GM12878 (cell line): Measurements from ENCODE around the gene GNAQ. TPM values are rescaled to one million over a fixed set of nuclear protein-coding genes. Genes with fewer than 3 reads are reported as not detected.

ENCODE experiments used
- ATAC-seq: fragments of 200-7000 bp; cut with Tn5 transposase; 3 replicates; pipeline ENCODE4 v1.9.1; 2020; ENCODE audit warnings: mild to moderate bottlenecking, moderate library complexity
- BruUV-seq: library from RNA; stranded (reverse); fragments of 400-500 nt; replicated peaks from 2 replicates; lab custom pipeline; 2021; lab: Mats Ljungman, UMichigan
- CTCF ChIA-PET: fragments of 300-600 bp; sonication (Branson Sonifier 250); formaldehyde crosslinking; extraction: SDS; loops from one replicate; lab custom pipeline; 2021; ENCODE audit warnings: inconsistent platforms; lab: Yijun Ruan, JAX
- POLR2A ChIA-PET: fragments of 350-600 bp; formaldehyde crosslinking; extraction: SDS; loops from one replicate; lab custom pipeline; 2021; ENCODE audit warnings: inconsistent platforms; lab: Charles Lee
- RAD21 ChIA-PET: fragments of 300-600 bp; sonication (Branson Sonifier 250); formaldehyde crosslinking; loops from one replicate; lab custom pipeline; 2023; ENCODE audit warnings: antibody characterized with exemption; ENCODE audit not compliant: unreplicated experiment; lab: Charles Lee
- SMC1A ChIA-PET: fragments of 300-600 bp; sonication (Branson Sonifier 250); formaldehyde crosslinking; loops from one replicate; lab custom pipeline; 2023; ENCODE audit not compliant: unreplicated experiment, uncharacterized antibody; lab: Charles Lee
- DNase-seq: peaks from one replicate; pipeline ENCODE4 v3.0.0-alpha.2; 2011; ENCODE audit warnings: low read depth, low spot score
- FAIRE-seq: peaks from 3 replicates; lab custom pipeline; 2011; peaks lifted over from hg19 to GRCh38; lab: Jason Lieb, UNC
- H2AFZ ChIP-seq: 2 replicates; pipeline ENCODE4 v1.6.0; 2011; ENCODE audit warnings: low read depth, low read length, control low read depth; ENCODE audit not compliant: control insufficient read depth
- H3K27ac ChIP-seq: 2 replicates; pipeline ENCODE4 v1.5.1; 2011; ENCODE audit warnings: control low read depth; ENCODE audit not compliant: control insufficient read depth, insufficient read depth
- H3K27me3 ChIP-seq, 2 experiments: replicated peaks in 1 of 2; 2 replicates each; pipeline versions ENCODE4 v1.6.0 to v1.6.1; 2011; ENCODE audit warnings: low read length in 1 of 2; ENCODE audit not compliant: control insufficient read depth in 2 of 2, insufficient read depth in 2 of 2
- H3K36me3 ChIP-seq, 2 experiments: 2 replicates each; pipeline ENCODE4 v1.5.1; 2011; ENCODE audit warnings: low read length in 1 of 2; ENCODE audit not compliant: control insufficient read depth in 2 of 2, insufficient read depth in 2 of 2
- H3K4me1 ChIP-seq: 2 replicates; pipeline ENCODE4 v1.6.1; 2011; ENCODE audit warnings: mild to moderate bottlenecking, low read length, moderate library complexity, mixed read lengths; ENCODE audit not compliant: control insufficient read depth, insufficient read depth
- H3K4me2 ChIP-seq: 2 replicates; pipeline ENCODE4 v1.6.0; 2011; ENCODE audit warnings: control low read depth; ENCODE audit not compliant: control insufficient read depth, insufficient read depth
- H3K4me3 ChIP-seq: fragments of 200-600 bp; sonication (generic); 2 replicates; pipeline ENCODE4 v1.5.1; 2016
- H3K79me2 ChIP-seq: 2 replicates; pipeline ENCODE4 v1.6.0; 2011; ENCODE audit warnings: low read length; ENCODE audit not compliant: control insufficient read depth, insufficient read depth
- H3K9ac ChIP-seq: 2 replicates; pipeline ENCODE4 v1.8.0; 2011; ENCODE audit warnings: low read length, control low read depth, mixed read lengths; ENCODE audit not compliant: control insufficient read depth, insufficient read depth
- H3K9me3 ChIP-seq: replicated peaks from 3 replicates; pipeline ENCODE4 v1.5.1; 2011; ENCODE audit warnings: mild to moderate bottlenecking, low read length; ENCODE audit not compliant: control insufficient read depth, insufficient read depth
- H4K20me1 ChIP-seq: 2 replicates; pipeline ENCODE4 v1.6.0; 2011; ENCODE audit not compliant: control insufficient read depth, insufficient read depth
- ATF3 ChIP-seq: IDR thresholded peaks from 2 replicates; pipeline ENCODE4 v1.6.1; 2011; ENCODE audit warnings: low read depth, mild to moderate bottlenecking, low read length, moderate library complexity, borderline replicate concordance; ENCODE audit errors: extremely low read depth
- CHD2 ChIP-seq: IDR thresholded peaks from 2 replicates; pipeline ENCODE4 v1.6.1; 2011; ENCODE audit warnings: low read depth, low read length, improper control_type of control experiment, borderline replicate concordance
- HCFC1 ChIP-seq: fragments of 150-350 bp; IDR thresholded peaks from 2 replicates; pipeline ENCODE4 v1.6.1; 2014; ENCODE audit warnings: low read length
- HSF1 ChIP-seq: fragments of 150-350 bp; IDR thresholded peaks from 2 replicates; pipeline ENCODE4 v1.6.1; 2014; ENCODE audit warnings: mild to moderate bottlenecking, low read depth, low read length
- LARP7 ChIP-seq: fragments of 450-650 bp; IDR thresholded peaks from 2 replicates; pipeline ENCODE4 v1.6.1; 2017; ENCODE audit warnings: mild to moderate bottlenecking
- MTA2 ChIP-seq: fragments of 450-650 bp; IDR thresholded peaks from 2 replicates; pipeline ENCODE4 v1.6.1; 2016; ENCODE audit warnings: low read depth, mild to moderate bottlenecking, moderate library complexity
- NFXL1 ChIP-seq: fragments of 450-650 bp; IDR thresholded peaks from 2 replicates; pipeline ENCODE4 v1.6.1; 2017; ENCODE audit warnings: antibody characterized with exemption, mild to moderate bottlenecking, borderline replicate concordance
- NRF1 ChIP-seq: conservative IDR thresholded peaks from 2 replicates; pipeline ENCODE4 v1.6.1; 2011; ENCODE audit warnings: mild to moderate bottlenecking, low read depth, low read length, improper control_type of control experiment
- RFX5 ChIP-seq: IDR thresholded peaks from 2 replicates; pipeline ENCODE4 v1.6.1; 2011; ENCODE audit warnings: low read depth, low read length, improper control_type of control experiment
- SIX5 ChIP-seq: IDR thresholded peaks from 2 replicates; pipeline ENCODE4 v1.6.1; 2011; ENCODE audit warnings: mild to moderate bottlenecking, low read depth, low read length, moderate library complexity; ENCODE audit not compliant: severe bottlenecking
- SMAD1 ChIP-seq: fragments of 450-650 bp; IDR thresholded peaks from 2 replicates; pipeline ENCODE4 v1.6.1; 2018; ENCODE audit warnings: mild to moderate bottlenecking, low read depth; ENCODE audit not compliant: partially characterized antibody
- SMAD5 ChIP-seq: IDR thresholded peaks from 2 replicates; pipeline ENCODE4 v1.6.1; 2016; ENCODE audit warnings: antibody characterized with exemption, low read depth
- SMARCA5 ChIP-seq: fragments of 450-650 bp; IDR thresholded peaks from 2 replicates; pipeline ENCODE4 v1.6.1; 2017; ENCODE audit warnings: mild to moderate bottlenecking
- SREBF2 ChIP-seq: IDR thresholded peaks from 2 replicates; pipeline ENCODE4 v1.6.1; 2012; ENCODE audit warnings: mild to moderate bottlenecking, low read length
- SUPT20H ChIP-seq: IDR thresholded peaks from 2 replicates; pipeline ENCODE4 v1.6.1; 2011; ENCODE audit warnings: low read depth, mild to moderate bottlenecking, low read length, moderate library complexity, borderline replicate concordance; ENCODE audit not compliant: control insufficient read depth
- YBX1 ChIP-seq: fragments of 450-650 bp; IDR thresholded peaks from 2 replicates; pipeline ENCODE4 v1.6.1; 2016; ENCODE audit warnings: antibody characterized with exemption
- ZNF592 ChIP-seq: fragments of 450-650 bp; IDR thresholded peaks from 2 replicates; pipeline ENCODE4 v1.6.1; 2017; ENCODE audit warnings: mild to moderate bottlenecking, moderate library complexity
- ZZZ3 ChIP-seq: IDR thresholded peaks from 2 replicates; pipeline ENCODE4 v1.6.1; 2011; ENCODE audit warnings: low read depth; ENCODE audit not compliant: control insufficient read depth, insufficient read length
- WGBS: methylation state at CpG from one replicate; pipeline ENCODE4 v1.1.6; 2016; ENCODE audit warnings: low lambda C conversion rate; ENCODE audit not compliant: insufficient replicate concordance, insufficient coverage; ENCODE audit errors: missing lambda C conversion rate; 5-methylcytosine and 5-hydroxymethylcytosine counted together
- in situ Hi-C: fragments of 300-500 bp; cut with MboI; formaldehyde crosslinking; loops from 9 replicates; pipeline ENCODE4 v1.14.3; 2018; ENCODE audit warnings: mixed read lengths
- intact Hi-C: fragments of 100-400 bp; cut with micrococcal nuclease; formaldehyde crosslinking; loops from one replicate; pipeline ENCODE4 v1.14.2; 2022; ENCODE audit not compliant: unreplicated experiment
- polyA plus RNA-seq, 11 experiments: library from polyadenylated mRNA; depleted of rRNA in 4 of 11; unstranded in 6 of 11; stranded (reverse) in 5 of 11; fragments of >200 nt; fragmentation: Nextera tagmentation in 4 of 11; fragmentation: Illumina TruSeq in 1 of 11; extraction: Ambion mirVana in 4 of 11; extraction: Trizol in 1 of 11; gene quantifications; 1 replicate in 1 of 11; 2 replicates in 10 of 11; pipeline versions ENCODE4 v1.2.1 to v1.2.3, GENCODE V29; 2011 to 2016; ENCODE audit warnings: inconsistent platforms in 2 of 11, missing spikeins in 2 of 11, low read depth in 1 of 11
- total RNA-seq, 4 experiments: library from RNA; depleted of rRNA in 3 of 4; stranded (reverse); fragments of >200 nt in 3 of 4; fragmentation: Illumina TruSeq in 1 of 4; extraction: Trizol in 1 of 4; gene quantifications; 2 replicates each; pipeline versions ENCODE4 v1.2.1 to v1.2.3, GENCODE V29; 2013 to 2021

The GNAQ gene
- total and polyA plus RNA-seq, 10 of the 15 experiments (the other 5 are each of a cell fraction or from before 2014, with no cell fraction given) = 0.15 to 47.2 (median 0.49) TPM

- peak; percentile 90 for TF ChIP-seq MTA2
- TF ChIP-seq SMARCA5 = no peak
- no peak for TF ChIP-seq ZZZ3
- TF ChIP-seq, all 136 proteins: peak for 14
These were observed 299.7 kb downstream of the GNAQ start (continued) for GRCh38 chr9:77731930-77732329.

GRCh38 chr9:77731008-77731698 is 300.5 kb downstream of the GNAQ start:
- TF ChIP-seq SMAD5 = no peak
- no peak for TF ChIP-seq YBX1
- TF ChIP-seq SUPT20H = no peak
- no peak for TF ChIP-seq NFXL1
- TF ChIP-seq SIX5 = no peak
- no peak for TF ChIP-seq LARP7
- no peak for TF ChIP-seq SMAD1
- TF ChIP-seq SREBF2 = no peak
- TF ChIP-seq ATF3 = no peak
- no peak for TF ChIP-seq HCFC1
- TF ChIP-seq CHD2 = no peak
- TF ChIP-seq HSF1 = no peak
- no peak for TF ChIP-seq RFX5
- no peak for TF ChIP-seq ZNF592
- TF ChIP-seq NRF1 = no peak
- TF ChIP-seq, all 136 proteins: peak for 0
- BruUV-seq = no TSS peak
- Histone ChIP-seq H3K9ac (no peak overlapping the region), H4K20me1 (no peaks in the 10 kb centered on the region), H2AFZ (no peak overlapping the region), H3K4me2 (no peak overlapping the region), H3K27me3 (no peaks in the 10 kb centered on the region), H3K79me2 (no peaks in the 10 kb centered on the region), H3K4me1 (no peaks in the 10 kb centered on the region; the same call in 1 of the 2 replicates), H3K9me3 (no peaks in the 10 kb centered on the region; the same call in 2 of the 3 replicates), H3K4me3 (no peak overlapping the region), H3K27ac (no peak overlapping the region), H3K36me3 (no peaks in the 10 kb centered on the region)
- in situ Hi-C loops = no loop called here
- ATAC-seq (peak; percentile 57), FAIRE-seq (no peak), DNase-seq (no peak)
- ChIA-PET SMC1A (interaction anchor here (1.0 to 1.7 kb wide), 3 partner anchors 8 to 110 kb away, joined by 3 to 4 read pairs (median 3); no protein-coding TSS in a partner anchor), POLR2A (interaction anchor here (1.8 kb wide), 1 partner anchor 8 kb away, joined by 7 read pairs; no protein-coding TSS in a partner anchor), RAD21 (interaction anchor here (1.2 kb wide), 1 partner anchor 110 kb away, joined by 4 read pairs; no protein-coding TSS in a partner anchor), CTCF (interaction anchor here (0.8 to 2.6 kb wide), 3 partner anchors 13 to 108 kb away, joined by 3 to 11 read pairs (median 4); no protein-coding TSS in a partner anchor)
- intact Hi-C loops = no loop called here
- 17% methylated on average over 5 of the region's 5 CpGs for WGBS
